ENCODE results near the gene DICER1.

GRCh38 chr14:95055318-95055717, 102.0 kb downstream of the DICER1 start:
- TF ChIP-seq CTCF (IDR thresholded peaks at IDR 0.05) (no peak), POLR2A (IDR thresholded peaks at IDR 0.05; ENCODE audit: low read depth) (no peak), POLR2AphosphoS5 (IDR thresholded peaks at IDR 0.05) (no peak), EP300 (IDR thresholded peaks at IDR 0.05) (no peak)

All from esophagus muscularis mucosa (tissue), 4 donors.